Inferior parietal cortex (tissue), 1 donor: ENCODE measurements around the gene PSAT1.
A peak's percentile ranks its signal among the peaks of the same experiment; 100 is the strongest.
"Not testable (repeated sequence)": the region's sequence is repeated elsewhere in the genome, so short reads cannot be mapped to it uniquely, and the experiment has no call there.

Experiments
- DNase-seq: peaks from one replicate; pipeline ENCODE4 v3.0.0-alpha.2; 2016; ENCODE audit errors: extremely low spot score

Gene PSAT1

GRCh38 chr9:78296893-78297671, at the start of gene PSAT1:
Gene PSAT1, plus strand, starts transcription at chr9:78297125. Its CDS starts 86 bp downstream, at chr9:78297211.
- peak; percentile 92 for DNase-seq

- DNase-seq: no peak
These were observed 48.3 kb upstream of the PSAT1 start for GRCh38 chr9:78248635-78249034.

- DNase-seq: no peak
These were observed 47.4 kb upstream of the PSAT1 start for GRCh38 chr9:78249542-78249941.

DNA sequence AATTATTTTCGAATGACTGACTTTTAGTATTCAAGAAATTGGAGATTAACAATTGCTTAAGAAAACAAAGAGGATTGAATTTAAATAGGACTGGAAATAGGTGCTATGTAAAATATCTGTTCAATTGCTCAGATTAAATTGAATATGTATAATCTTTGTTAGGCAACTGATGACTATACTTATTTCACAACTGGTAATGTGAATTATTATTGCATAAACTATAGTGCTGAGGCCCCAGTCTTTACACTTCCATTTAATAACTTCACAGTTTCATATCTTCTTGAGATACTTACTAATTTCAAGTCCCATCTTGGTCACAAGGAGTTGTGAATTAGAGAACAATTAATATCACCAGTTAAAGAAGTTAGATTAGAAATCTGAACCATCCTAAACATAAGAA, 44.3 kb upstream of the PSAT1 start:
- no peak for DNase-seq

- DNase-seq: no peak
These were observed 43.6 kb upstream of the PSAT1 start for GRCh38 chr9:78253285-78253684.

GRCh38 chr9:78261403-78262001, 35.4 kb upstream of the PSAT1 start:
- peak; percentile 79 for DNase-seq

GRCh38 chr9:78262655-78263054, 34.3 kb upstream of the PSAT1 start:
- DNase-seq: no peak

DNA sequence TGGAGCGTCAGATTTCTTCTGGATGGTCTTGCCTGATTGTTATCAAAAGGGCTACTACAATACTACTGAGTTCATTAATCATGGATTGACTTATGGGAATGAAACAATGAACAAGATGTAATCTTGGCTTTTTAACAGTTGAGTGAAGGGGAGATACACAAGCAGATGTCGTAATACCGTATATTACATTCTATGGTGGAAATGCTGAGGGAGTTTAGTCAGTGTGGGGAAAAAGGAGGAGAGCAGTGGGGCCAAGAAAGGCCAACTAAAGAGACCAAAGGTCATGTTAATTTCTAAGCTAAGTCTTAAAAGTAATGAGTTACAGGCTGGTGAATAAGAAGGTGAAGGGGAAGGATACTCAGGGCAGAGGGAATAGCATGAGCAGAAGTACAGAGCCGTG, 29.0 kb upstream of the PSAT1 start:
- DNase-seq: no peak

GRCh38 chr9:78269784-78270183, 27.1 kb upstream of the PSAT1 start:
- no peak for DNase-seq

- DNase-seq: no peak
These were observed 24.6 kb upstream of the PSAT1 start for GRCh38 chr9:78272307-78272706.

DNA sequence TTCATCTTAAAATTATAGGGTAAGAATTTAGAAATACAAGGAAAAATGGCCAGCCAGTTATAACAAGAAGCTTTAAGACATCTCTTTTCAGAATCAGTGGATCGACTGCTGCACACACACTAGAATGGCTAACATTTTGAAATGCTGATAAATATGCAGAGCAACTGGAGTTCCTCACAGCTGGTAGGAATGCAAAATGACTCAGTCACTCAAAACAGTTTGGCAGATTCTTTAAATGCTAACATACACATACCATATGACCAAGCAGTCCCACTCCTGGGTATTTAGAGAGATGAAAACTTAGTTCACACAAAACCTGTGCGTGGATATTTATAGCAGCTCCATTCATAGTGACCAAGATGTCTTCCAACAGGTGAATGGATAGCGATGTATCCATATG, 23.2 kb upstream of the PSAT1 start:
- DNase-seq: no peak

DNA sequence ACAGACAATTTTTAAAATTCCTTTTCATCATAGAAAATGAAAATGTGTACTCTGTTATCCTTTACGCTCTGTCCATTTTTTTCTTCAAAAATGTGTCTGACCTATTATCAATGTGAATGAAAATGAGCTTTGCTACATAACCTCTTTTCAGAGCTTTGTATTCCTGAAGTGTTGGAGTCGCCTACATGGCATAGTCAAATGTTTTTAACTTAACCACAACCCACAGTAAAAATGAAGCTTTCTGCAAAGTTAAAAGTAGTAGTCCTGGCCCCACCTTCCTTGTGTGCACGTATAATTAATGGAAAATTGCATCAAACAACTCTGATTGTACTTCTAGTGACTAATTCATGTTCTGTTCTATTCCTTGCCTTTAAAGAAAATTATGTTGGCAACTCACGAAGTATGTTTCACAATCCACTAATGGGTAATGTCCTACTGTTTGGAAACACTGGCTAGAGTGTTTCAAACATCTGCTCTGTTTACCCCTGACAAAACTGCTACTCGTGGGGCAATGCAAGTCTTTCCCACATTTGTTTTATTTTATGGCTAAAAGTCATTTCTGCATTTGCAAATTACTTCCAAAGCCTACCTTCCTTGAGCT, 18.6 kb upstream of the PSAT1 start:
- no peak for DNase-seq

GRCh38 chr9:78278801-78279200, 18.1 kb upstream of the PSAT1 start:
- DNase-seq: no peak

- no peak for DNase-seq
These were observed 15.8 kb upstream of the PSAT1 start for GRCh38 chr9:78280982-78281668.

DNA sequence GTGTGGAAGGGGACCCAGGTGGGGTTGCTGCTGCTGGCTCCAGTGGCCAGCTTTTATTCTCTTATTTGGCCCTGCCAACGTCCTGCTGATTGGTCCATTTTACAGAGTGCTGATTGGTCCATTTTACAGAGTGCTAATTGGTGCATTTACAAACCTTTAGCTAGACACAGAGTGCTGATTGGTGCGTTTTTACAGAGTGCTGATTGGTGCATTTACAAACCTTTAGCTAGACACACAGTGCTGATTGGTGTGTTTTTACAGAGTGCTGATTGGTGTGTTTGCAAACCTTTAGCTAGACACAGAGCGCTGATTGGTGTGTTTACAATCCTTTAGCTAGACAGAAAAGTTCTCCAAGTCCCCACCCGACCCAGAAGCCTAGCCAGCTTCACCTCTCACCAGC, 12.7 kb upstream of the PSAT1 start:
- DNase-seq: not testable (repeated sequence)

GRCh38 chr9:78286125-78286524, 10.8 kb upstream of the PSAT1 start:
- no peak for DNase-seq

DNA sequence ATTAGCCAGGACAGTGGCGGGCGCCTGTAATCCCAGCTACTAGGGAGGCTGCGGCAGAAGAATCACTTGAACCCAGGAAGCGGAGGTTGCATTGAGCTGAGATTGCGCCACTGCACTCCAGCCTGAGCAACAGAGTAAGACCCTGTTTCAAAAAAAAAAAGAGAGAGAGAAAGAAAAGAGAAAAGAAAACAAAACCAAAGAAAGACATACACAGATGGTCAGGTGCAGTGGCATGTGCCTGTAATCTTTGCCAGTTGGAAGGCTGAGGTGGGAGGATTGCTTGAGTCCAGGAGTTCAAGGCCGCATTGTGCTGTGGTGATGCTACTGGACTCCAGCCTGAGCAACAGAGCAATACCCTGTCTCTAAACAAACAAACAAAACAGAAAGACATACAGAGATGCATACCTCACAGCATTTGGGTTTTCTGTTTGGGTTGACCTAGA, 10.0 kb upstream of the PSAT1 start:
- DNase-seq: no peak

GRCh38 chr9:78288214-78288892, 8.6 kb upstream of the PSAT1 start:
- no peak for DNase-seq

GRCh38 chr9:78289474-78289873, 7.5 kb upstream of the PSAT1 start:
- no peak for DNase-seq

DNA sequence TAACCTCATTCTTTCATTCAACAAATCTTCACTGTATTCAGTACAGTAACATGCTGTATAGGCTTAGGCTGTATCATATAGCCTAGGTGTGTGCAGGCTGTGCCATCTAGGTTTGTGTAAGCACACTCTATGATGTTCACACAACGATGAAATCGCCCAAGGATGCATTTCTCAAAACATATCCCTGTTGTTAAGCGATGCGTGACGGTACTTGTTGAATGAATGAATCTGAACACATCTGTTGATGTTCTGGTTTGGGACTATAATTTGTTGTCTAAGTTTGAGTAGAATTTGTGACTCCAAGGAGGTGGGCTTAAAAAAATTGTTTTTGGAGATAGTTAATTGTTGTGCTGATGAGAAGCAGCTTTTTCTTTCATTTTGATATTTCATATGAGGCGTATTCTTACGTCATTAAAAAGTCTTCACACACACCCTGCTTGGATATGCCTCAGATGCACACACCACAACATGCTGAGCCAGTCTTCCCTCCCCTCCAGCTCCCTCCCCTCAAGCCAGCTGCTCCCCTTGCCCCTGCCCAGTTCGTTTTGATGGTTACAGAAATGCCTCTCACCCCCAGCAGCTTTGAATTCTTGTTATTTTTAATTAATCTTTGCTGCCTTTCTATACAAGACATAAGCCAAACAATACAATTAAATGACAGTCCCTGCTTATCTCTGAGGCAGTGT, 5.5 kb upstream of the PSAT1 start:
- no peak for DNase-seq

- no peak for DNase-seq
These were observed 4.9 kb upstream of the PSAT1 start for GRCh38 chr9:78292026-78292425.
